Esophagus squamous epithelium (tissue), 5 donors: ENCODE measurements around the gene CUTC. TPM values are rescaled to one million over a fixed set of nuclear protein-coding genes. Genes with fewer than 3 reads are reported as not detected.

Experiments
- DNase-seq: peaks from one replicate; lab custom pipeline; 2025; lab: John Stamatoyannopoulos, UW
- H3K27ac ChIP-seq, 4 donors: fragments of 200-600 bp; sonication (generic); one replicate each; pipeline ENCODE4 v1.5.1; 2016 to 2019; ENCODE audit warnings: mild to moderate bottlenecking in 1 of 4
- H3K27me3 ChIP-seq, 4 donors: fragments of 200-600 bp; sonication (generic); 1 replicate in 3 of 4; 2 replicates in 1 of 4; pipeline versions ENCODE4 v1.5.1 to v1.6.0; 2017 to 2021; ENCODE audit warnings: antibody characterized with exemption in 1 of 4
- H3K36me3 ChIP-seq, 3 donors: fragments of 200-600 bp; sonication (generic); one replicate each; pipeline ENCODE4 v1.5.1; 2016 to 2019
- H3K4me1 ChIP-seq, 3 donors: fragments of 200-600 bp; sonication (generic); one replicate each; pipeline ENCODE4 v1.5.1; 2017 to 2019
- H3K4me3 ChIP-seq, 4 donors: fragments of 200-600 bp; sonication (generic); 1 replicate in 3 of 4; 2 replicates in 1 of 4; pipeline ENCODE4 v1.5.1; 2016 to 2019; ENCODE audit warnings: mild to moderate bottlenecking in 2 of 4, moderate library complexity in 1 of 4
- H3K9me3 ChIP-seq, 3 donors: fragments of 200-600 bp; sonication (generic); one replicate each; pipeline ENCODE4 v1.5.1; 2016 to 2019
- CTCF ChIP-seq, 6 experiments: fragments of 450-650 bp in 4 of 6; fragments of 200-600 bp in 2 of 6; sonication (generic) in 2 of 6; IDR thresholded peaks; one replicate each; pipeline ENCODE4 v1.5.1; 2016 to 2019; ENCODE audit warnings: antibody characterized with exemption in 6 of 6, mild to moderate bottlenecking in 4 of 6, moderate library complexity in 4 of 6
- POLR2A ChIP-seq, 4 donors: fragments of 450-650 bp; IDR thresholded peaks; one replicate each; pipeline ENCODE4 v1.6.1; 2017; ENCODE audit warnings: antibody characterized with exemption in 4 of 4, mild to moderate bottlenecking in 4 of 4, moderate library complexity in 3 of 4
- WGBS, 2 donors: methylation state at CpG; one replicate each; pipeline ENCODE4 v1.1.5; 2018; 5-methylcytosine and 5-hydroxymethylcytosine counted together
- intact Hi-C: fragments of 100-400 bp; cut with DNase I; formaldehyde crosslinking; loops from one replicate; pipeline ENCODE4 v1.15.0; 2022
- total RNA-seq, 4 donors: library from RNA; depleted of rRNA; stranded (reverse); fragments of >200 nt; gene quantifications; one replicate each; pipeline ENCODE4 v1.1.0, GENCODE V29; 2016
- donor health status: DM: yes; HTN: yes; CAD: no.

The CUTC gene
- total RNA-seq, 4 donors from 2014 or later, result 6.7 to 29.0 (median 18.9) TPM

GRCh38 chr10:99769706-99770105, 37.7 kb downstream of the CUTC start:
- Histone ChIP-seq H3K4me3 (no peak overlapping the region), H3K36me3 (no peaks in the 10 kb centered on the region), H3K9me3 (no peaks in the 10 kb centered on the region), H3K27me3 (no peaks in the 10 kb centered on the region), H3K4me1 (no peaks in the 10 kb centered on the region), H3K27ac (no peak overlapping the region)
- intact Hi-C loops, result no loop called here
- DNase-seq, result no peak
- WGBS, 2 donors, result 75 to 76% methylated on average over 5 of the region's 5 CpGs
- no peak for TF ChIP-seq POLR2A (IDR thresholded peaks at IDR 0.05)
- no peak for TF ChIP-seq CTCF (IDR thresholded peaks at IDR 0.05)

- H3K27me3 ChIP-seq, result no peaks in the 10 kb centered on the region
- peaks cover 0 to 2% (median 0%) of the 10 kb centered on the region in 3 donors for H3K4me1 ChIP-seq
- H3K4me3 ChIP-seq, result no peak overlapping the region
- WGBS, 2 donors, result 88 to 89% methylated on average over 4 of the region's 4 CpGs
- TF ChIP-seq POLR2A (IDR thresholded peaks at IDR 0.05), result no peak
- no peak for TF ChIP-seq CTCF (IDR thresholded peaks at IDR 0.05)
- intact Hi-C loops, result no loop called here
- DNase-seq, result no peak
- H3K36me3 ChIP-seq, result no peaks in the 10 kb centered on the region
- H3K27ac ChIP-seq, result no peak overlapping the region
- no peaks in the 10 kb centered on the region for H3K9me3 ChIP-seq
These were observed 38.5 kb downstream of the CUTC start for GRCh38 chr10:99770408-99771045.

GRCh38 chr10:99775850-99776249, 43.8 kb downstream of the CUTC start:
- intact Hi-C loops, result no loop called here
- no peak for DNase-seq
- H3K9me3 ChIP-seq, result no peaks in the 10 kb centered on the region
- H3K4me1 ChIP-seq, result peaks cover 0 to 29% (median 22%) of the 10 kb centered on the region in 3 donors
- no peak overlapping the region for H3K4me3 ChIP-seq
- peak overlapping the region; percentile 35 to 64 (median 42) for H3K27ac ChIP-seq
- no peaks in the 10 kb centered on the region for H3K27me3 ChIP-seq
- TF ChIP-seq POLR2A (IDR thresholded peaks at IDR 0.05) (no peak), CTCF (IDR thresholded peaks at IDR 0.05) (no peak)
- no peaks in the 10 kb centered on the region for H3K36me3 ChIP-seq

- H3K36me3 ChIP-seq, result no peaks in the 10 kb centered on the region
- no peak for TF ChIP-seq POLR2A (IDR thresholded peaks at IDR 0.05)
- no peak for TF ChIP-seq CTCF (IDR thresholded peaks at IDR 0.05)
- no peaks in the 10 kb centered on the region for H3K27me3 ChIP-seq
- H3K4me3 ChIP-seq, result no peak overlapping the region
- DNase-seq, result no peak
- no peak overlapping the region for H3K27ac ChIP-seq
- intact Hi-C loops, result no loop called here
- H3K4me1 ChIP-seq, result peaks cover 0 to 33% (median 30%) of the 10 kb centered on the region in 3 donors
- WGBS, 2 donors, result 87% methylated on average over 1 of the region's 1 CpG
- no peaks in the 10 kb centered on the region for H3K9me3 ChIP-seq
These were observed 46.1 kb downstream of the CUTC start for GRCh38 chr10:99777918-99778714.

GRCh38 chr10:99779335-99779734, 47.3 kb downstream of the CUTC start:
- WGBS, 2 donors, result 18 to 23% methylated on average over 4 of the region's 4 CpGs
- Histone ChIP-seq H3K27me3 (no peaks in the 10 kb centered on the region), H3K27ac (peak overlapping the region; percentile 69 to 84 (median 75)), H3K4me3 (peak overlapping the region in 2 of 4 donors; percentile 6 to 30), H3K4me1 (peaks cover 0 to 41% (median 40%) of the 10 kb centered on the region in 3 donors), H3K9me3 (no peaks in the 10 kb centered on the region), H3K36me3 (no peaks in the 10 kb centered on the region)
- intact Hi-C loops, result no loop called here
- no peak for DNase-seq
- TF ChIP-seq CTCF (IDR thresholded peaks at IDR 0.05) (no peak), POLR2A (IDR thresholded peaks at IDR 0.05) (no peak)
